ENCODE measurements around the gene ZNF189.
"Not testable (repeated sequence)": the region's sequence is repeated elsewhere in the genome, so short reads cannot be mapped to it uniquely, and the experiment has no call there.

DNA sequence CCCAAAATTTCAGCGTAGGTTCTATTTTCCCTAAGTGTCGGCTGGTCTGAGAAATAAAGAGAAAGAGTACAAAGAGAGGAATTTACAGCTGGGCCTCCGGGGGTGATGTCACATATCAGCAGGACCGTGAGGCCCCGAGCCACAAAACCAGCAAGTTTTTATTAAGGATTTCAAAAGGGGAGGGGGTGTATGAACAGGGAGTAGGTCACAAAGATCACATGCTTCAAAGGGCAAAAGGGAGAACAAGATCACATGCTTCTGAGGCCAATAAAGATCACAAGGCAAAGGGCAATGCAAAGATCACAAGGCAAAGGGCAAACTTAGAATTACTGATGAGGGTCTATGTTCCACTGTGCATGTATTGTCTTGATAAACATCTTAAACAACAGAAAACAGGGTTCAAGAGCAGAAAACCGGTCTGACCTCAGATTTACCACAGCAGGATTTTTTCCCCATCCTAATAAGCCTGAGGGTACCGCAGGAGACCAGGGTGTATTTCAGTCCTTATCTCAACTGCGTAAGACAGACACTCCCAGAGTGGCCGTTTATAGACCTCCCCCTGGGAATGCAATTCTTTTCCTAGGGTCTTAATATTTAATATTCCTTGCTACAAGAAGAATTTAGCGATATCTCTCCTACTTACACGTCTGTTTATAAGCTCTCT lies 13.6 kb upstream of the ZNF189 start, which contains the start of gene BAAT:
- TF ChIP-seq, protein P1, sequence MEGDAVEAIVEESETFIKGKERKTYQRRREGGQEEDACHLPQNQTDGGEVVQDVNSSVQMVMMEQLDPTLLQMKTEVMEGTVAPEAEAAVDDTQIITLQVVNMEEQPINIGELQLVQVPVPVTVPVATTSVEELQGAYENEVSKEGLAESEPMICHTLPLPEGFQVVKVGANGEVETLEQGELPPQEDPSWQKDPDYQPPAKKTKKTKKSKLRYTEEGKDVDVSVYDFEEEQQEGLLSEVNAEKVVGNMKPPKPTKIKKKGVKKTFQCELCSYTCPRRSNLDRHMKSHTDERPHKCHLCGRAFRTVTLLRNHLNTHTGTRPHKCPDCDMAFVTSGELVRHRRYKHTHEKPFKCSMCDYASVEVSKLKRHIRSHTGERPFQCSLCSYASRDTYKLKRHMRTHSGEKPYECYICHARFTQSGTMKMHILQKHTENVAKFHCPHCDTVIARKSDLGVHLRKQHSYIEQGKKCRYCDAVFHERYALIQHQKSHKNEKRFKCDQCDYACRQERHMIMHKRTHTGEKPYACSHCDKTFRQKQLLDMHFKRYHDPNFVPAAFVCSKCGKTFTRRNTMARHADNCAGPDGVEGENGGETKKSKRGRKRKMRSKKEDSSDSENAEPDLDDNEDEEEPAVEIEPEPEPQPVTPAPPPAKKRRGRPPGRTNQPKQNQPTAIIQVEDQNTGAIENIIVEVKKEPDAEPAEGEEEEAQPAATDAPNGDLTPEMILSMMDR (conservative IDR thresholded peaks at IDR 0.05; ENCODE audit: low read length) = not testable (repeated sequence)
- TF ChIP-seq EZH2phosphoT487 (IDR thresholded peaks at IDR 0.05; ENCODE audit: borderline replicate concordance) = not testable (repeated sequence)

Measured in Loucy (cell line).